HG03108 (cell line): ENCODE measurements around the gene THOC6.

Experiments
- ATAC-seq: cut with Tn5 transposase; IDR thresholded peaks from one replicate; pipeline ENCODE4 v1.9.1; 2021; ENCODE audit warnings: moderate library complexity; ENCODE audit not compliant: unreplicated experiment

Gene THOC6

GRCh38 chr16:3023669-3024478, at the start of gene THOC6, which contains the start of gene HCFC1R1:
Gene THOC6 (plus strand): TSS chr16:3024035. CDS start chr16:3024327, 292 bp downstream.
Gene HCFC1R1 (minus strand): TSS chr16:3023942. CDS start chr16:3023941, 1 bp downstream.
- peak; percentile 48 for ATAC-seq

GRCh38 chr16:2974319-2975056, 49.3 kb upstream of the THOC6 start:
- no peak for ATAC-seq

GRCh38 chr16:2975161-2975795, 48.6 kb upstream of the THOC6 start:
- no peak for ATAC-seq

GRCh38 chr16:2976201-2976600, 47.6 kb upstream of the THOC6 start:
- no peak for ATAC-seq

GRCh38 chr16:2976673-2977072, 47.2 kb upstream of the THOC6 start:
- no peak for ATAC-seq

GRCh38 chr16:2977440-2977839, 46.4 kb upstream of the THOC6 start:
- ATAC-seq: no peak

- ATAC-seq: no peak
These were observed 44.1 kb upstream of the THOC6 start for GRCh38 chr16:2979669-2980226.

GRCh38 chr16:2980227-2981176, 43.3 kb upstream of the THOC6 start, which contains the start of gene PKMYT1:
Gene PKMYT1 (minus strand): TSS chr16:2980446. CDS start chr16:2979657, 789 bp downstream.
- peak; percentile 61 for ATAC-seq

GRCh38 chr16:2981177-2981898, 42.5 kb upstream of the THOC6 start:
- ATAC-seq: no peak

- ATAC-seq: no peak
These were observed 42.0 kb upstream of the THOC6 start for GRCh38 chr16:2981899-2982250.

GRCh38 chr16:2982402-2982801, 41.4 kb upstream of the THOC6 start:
- no peak for ATAC-seq

GRCh38 chr16:2983706-2984136, 40.1 kb upstream of the THOC6 start:
- peak; percentile 36 for ATAC-seq

GRCh38 chr16:2985462-2985861, 38.4 kb upstream of the THOC6 start:
- ATAC-seq: no peak

- ATAC-seq: no peak
These were observed 37.9 kb upstream of the THOC6 start for GRCh38 chr16:2985893-2986355.

GRCh38 chr16:2986623-2987188, 37.1 kb upstream of the THOC6 start:
- no peak for ATAC-seq

GRCh38 chr16:2987286-2987685, 36.5 kb upstream of the THOC6 start:
- no peak for ATAC-seq

- ATAC-seq: no peak
These were observed 36.0 kb upstream of the THOC6 start for GRCh38 chr16:2987833-2988232.

- ATAC-seq: no peak
These were observed 35.2 kb upstream of the THOC6 start for GRCh38 chr16:2988590-2989099.

GRCh38 chr16:2990891-2991290, 32.9 kb upstream of the THOC6 start:
- no peak for ATAC-seq
